GM12874 (cell line): ENCODE data around the gene CTBP2.

Experiments used
- CTCF ChIP-seq: IDR thresholded peaks from 2 replicates; pipeline ENCODE4 v1.5.1; 2011; ENCODE audit warnings: low read depth, mild to moderate bottlenecking, control low read depth, low read length, moderate library complexity; ENCODE audit not compliant: insufficient read depth

The CTBP2 gene

DNA sequence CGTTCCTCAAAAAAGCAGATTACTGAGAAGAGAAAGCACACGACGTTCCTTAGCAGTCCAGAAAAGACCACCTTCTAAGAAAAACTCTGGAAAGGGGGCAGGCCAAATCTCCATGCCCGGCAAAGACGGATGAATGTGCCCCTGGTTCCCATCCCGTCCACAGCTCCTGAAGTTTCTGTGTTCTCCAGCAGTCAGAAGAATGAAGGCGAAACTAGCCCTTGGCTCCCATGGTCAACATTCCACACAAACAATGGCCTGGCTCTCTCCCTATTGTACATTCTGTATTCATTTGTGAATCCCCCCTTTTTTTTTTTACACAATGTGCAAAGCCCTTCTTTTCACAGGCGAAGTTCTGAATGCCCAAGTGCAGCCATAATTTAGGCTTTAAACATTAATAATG, 5.3 kb downstream of the CTBP2 start:
- TF ChIP-seq CTCF, result no peak

DNA sequence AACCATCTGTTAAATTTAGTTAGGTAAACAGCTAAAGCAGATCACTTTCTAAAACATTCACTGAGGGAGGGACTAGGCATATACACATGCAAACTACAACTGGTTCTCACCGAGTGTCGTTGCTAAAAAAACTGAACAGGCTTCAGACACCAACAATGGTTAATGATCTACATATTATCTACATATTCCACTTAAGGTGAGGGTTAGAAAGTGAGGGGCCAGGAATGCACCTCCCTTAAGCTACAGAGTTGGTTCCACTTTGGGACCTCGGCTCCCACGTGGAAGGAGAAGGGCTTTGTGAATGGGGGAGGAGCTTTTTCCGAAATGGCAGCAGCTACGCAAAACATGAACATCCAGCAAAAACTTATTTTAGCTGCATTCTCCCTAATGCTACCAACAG, 5.8 kb downstream of the CTBP2 start:
- no peak for TF ChIP-seq CTCF

GRCh38 chr10:125153703-125154490, 6.5 kb downstream of the CTBP2 start:
- no peak for TF ChIP-seq CTCF

DNA sequence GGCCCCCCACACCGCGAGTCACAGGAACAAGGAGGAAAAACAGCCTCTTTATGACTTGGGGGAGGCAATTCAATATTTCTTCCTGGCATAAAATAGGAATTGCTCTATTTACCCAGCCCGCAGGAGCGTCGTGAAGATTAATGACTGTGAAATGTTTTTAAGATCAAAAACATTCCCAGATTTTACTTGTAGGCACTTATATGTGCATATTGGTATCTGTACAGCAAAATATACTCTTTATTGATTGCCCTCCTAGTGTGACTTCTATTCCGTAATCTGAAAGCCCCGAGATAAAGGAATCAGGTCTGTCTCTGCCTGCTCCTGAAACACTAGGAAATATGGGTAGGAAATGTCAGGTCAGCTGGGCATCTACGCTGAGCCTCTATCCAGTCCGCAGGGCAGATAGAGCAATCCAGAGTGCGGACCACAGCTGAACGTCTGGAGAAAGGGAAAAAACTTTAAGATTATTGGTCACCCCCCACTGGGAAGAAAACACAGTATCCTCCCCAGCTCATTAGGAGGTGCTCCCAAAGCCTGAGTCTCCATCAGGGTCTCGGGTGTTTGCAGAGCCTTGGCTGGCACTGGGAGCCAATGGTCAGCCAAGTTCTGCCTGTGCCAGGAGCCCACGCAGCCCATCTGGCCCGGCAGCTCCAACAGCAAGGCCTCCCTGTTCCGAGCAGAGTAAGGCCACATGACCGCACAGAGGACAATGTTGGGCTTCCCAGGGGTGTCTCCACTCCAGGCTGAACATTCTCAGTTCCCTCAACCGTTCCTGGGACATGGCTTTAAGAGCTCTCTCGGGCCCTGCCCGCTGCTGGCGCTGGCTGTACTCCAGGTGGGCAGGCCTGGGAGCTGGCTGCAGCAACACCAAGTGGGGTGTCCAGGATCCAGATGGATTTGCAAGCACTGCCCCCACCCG, 7.7 kb downstream of the CTBP2 start:
- TF ChIP-seq CTCF, result no peak

- no peak for TF ChIP-seq CTCF
These were observed 8.6 kb downstream of the CTBP2 start for GRCh38 chr10:125151553-125152449.

DNA sequence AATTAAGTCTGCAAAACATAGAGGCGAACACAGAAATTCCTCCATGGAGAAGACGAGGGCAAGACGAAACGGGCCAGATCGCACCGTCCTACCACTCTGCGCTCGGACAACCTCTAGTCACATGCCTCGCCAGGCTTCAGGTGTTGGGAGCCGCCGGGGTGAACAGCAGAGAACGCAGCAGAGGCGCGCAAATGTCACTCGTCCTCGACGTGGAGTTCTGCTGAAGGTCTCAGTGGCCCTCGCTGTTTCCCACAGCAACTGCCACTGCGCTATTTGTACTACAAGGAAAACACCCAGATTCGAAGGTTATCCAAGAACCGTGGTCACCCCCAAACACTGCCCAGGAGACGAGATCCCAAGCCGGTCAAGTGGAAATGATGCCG, 9.2 kb downstream of the CTBP2 start:
- no peak for TF ChIP-seq CTCF

GRCh38 chr10:125149680-125150047, 10.7 kb downstream of the CTBP2 start:
- TF ChIP-seq CTCF, result no peak
